HEK293 (cell line): Measurements from ENCODE around the gene NEMP1.

Experiments
- CTCF ChIA-PET: fragments of 350-600 bp; formaldehyde crosslinking; extraction: SDS; loops from one replicate; lab custom pipeline; 2021; ENCODE audit warnings: antibody characterized with exemption; lab: Yijun Ruan, JAX
- POLR2A ChIA-PET: fragments of 300-600 bp; formaldehyde crosslinking; extraction: SDS; loops from one replicate; lab custom pipeline; 2020; ENCODE audit warnings: antibody characterized with exemption, inconsistent platforms; lab: Yijun Ruan, JAX
- H3K27ac ChIP-seq: fragments of 200-500 bp; sonication (Bioruptor generic); 2 replicates; pipeline ENCODE4 v1.5.1; 2014; ENCODE audit warnings: low read depth, low read length, control low read depth, inconsistent platforms; ENCODE audit errors: extremely low read depth
- H3K36me3 ChIP-seq, 2 experiments: fragments of 200-500 bp in 1 of 2; sonication (Bioruptor generic) in 1 of 2; 1 replicate in 1 of 2; 2 replicates in 1 of 2; pipeline ENCODE4 v1.5.1; 2014 to 2017; ENCODE audit warnings: inconsistent platforms in 2 of 2, low read length in 2 of 2; ENCODE audit not compliant: control insufficient read depth in 2 of 2, insufficient read depth in 1 of 2
- H3K4me1 ChIP-seq: fragments of 200-500 bp; sonication (Bioruptor generic); 2 replicates; pipeline ENCODE4 v1.5.1; 2014; ENCODE audit warnings: mild to moderate bottlenecking, low read length, inconsistent platforms; ENCODE audit not compliant: control insufficient read depth, insufficient read depth
- H3K4me3 ChIP-seq: 2 replicates; pipeline ENCODE4 v1.5.1; 2011; ENCODE audit warnings: low read depth, mild to moderate bottlenecking, control low read depth, low read length, moderate library complexity
- H3K9me3 ChIP-seq: fragments of 200-500 bp; sonication (Bioruptor generic); 2 replicates; pipeline ENCODE4 v1.5.1; 2014; ENCODE audit warnings: low read depth, low read length, inconsistent platforms; ENCODE audit not compliant: control insufficient read depth, insufficient read depth
- EGR2 ChIP-seq: fragments of 450-650 bp; formaldehyde crosslinking; IDR thresholded peaks from 2 replicates; pipeline ENCODE4 v1.5.1; 2016; ENCODE audit warnings: low read depth, missing biosample characterization, missing genetic modification characterization
- GLI2 ChIP-seq: fragments of 450-650 bp; formaldehyde crosslinking; IDR thresholded peaks from 2 replicates; pipeline ENCODE4; 2017; ENCODE audit warnings: missing biosample characterization, missing genetic modification characterization, low read depth, borderline replicate concordance
- GLIS1 ChIP-seq: fragments of 450-650 bp; formaldehyde crosslinking; IDR thresholded peaks from 2 replicates; pipeline ENCODE4 v1.5.1; 2016; ENCODE audit warnings: missing biosample characterization, missing genetic modification characterization
- HOXD13 ChIP-seq: sonication (generic); formaldehyde crosslinking; IDR thresholded peaks from 2 replicates; pipeline ENCODE4 v1.8.0; 2022; ENCODE audit warnings: missing genetic modification reagents, borderline replicate concordance
- PRDM10 ChIP-seq: fragments of 450-650 bp; formaldehyde crosslinking; IDR thresholded peaks from 2 replicates; pipeline ENCODE4 v1.5.1; 2016; ENCODE audit warnings: missing biosample characterization, missing genetic modification characterization
- ZBTB1 ChIP-seq: fragments of 450-650 bp; formaldehyde crosslinking; IDR thresholded peaks from 2 replicates; pipeline ENCODE4 v1.5.1; 2016; ENCODE audit warnings: missing biosample characterization, missing genetic modification characterization
- ZBTB48 ChIP-seq: fragments of 450-650 bp; formaldehyde crosslinking; IDR thresholded peaks from 2 replicates; pipeline ENCODE4 v1.5.1; 2016; ENCODE audit warnings: missing biosample characterization, missing genetic modification characterization
- ZFHX2 ChIP-seq: fragments of 450-650 bp; formaldehyde crosslinking; conservative IDR thresholded peaks from 2 replicates; pipeline ENCODE4 v1.5.1; 2016; ENCODE audit warnings: missing biosample characterization, missing genetic modification characterization
- ZNF132 ChIP-seq: fragments of 450-650 bp; formaldehyde crosslinking; IDR thresholded peaks from 2 replicates; pipeline ENCODE4 v1.5.1; 2017; ENCODE audit warnings: missing biosample characterization, missing genetic modification characterization, borderline replicate concordance
- ZNF169 ChIP-seq: fragments of 450-650 bp; formaldehyde crosslinking; IDR thresholded peaks from 2 replicates; pipeline ENCODE4 v1.5.1; 2016; ENCODE audit warnings: missing biosample characterization, missing genetic modification characterization
- ZNF335 ChIP-seq: fragments of 450-650 bp; formaldehyde crosslinking; conservative IDR thresholded peaks from 2 replicates; pipeline ENCODE4 v1.5.1; 2016; ENCODE audit warnings: missing biosample characterization, missing genetic modification characterization
- ZNF341 ChIP-seq: fragments of 450-650 bp; formaldehyde crosslinking; IDR thresholded peaks from 2 replicates; pipeline ENCODE4; 2016; ENCODE audit warnings: low read depth, missing biosample characterization, missing genetic modification characterization
- ZNF37A ChIP-seq: fragments of 450-650 bp; IDR thresholded peaks from 2 replicates; pipeline ENCODE4 v1.5.1; 2018; ENCODE audit warnings: missing biosample characterization, missing genetic modification characterization
- ZNF394 ChIP-seq: fragments of 450-650 bp; formaldehyde crosslinking; IDR thresholded peaks from 2 replicates; pipeline ENCODE4 v1.5.1; 2016; ENCODE audit warnings: missing biosample characterization, missing genetic modification characterization, mild to moderate bottlenecking, moderate library complexity, borderline replicate concordance
- ZNF624 ChIP-seq: fragments of 450-650 bp; formaldehyde crosslinking; IDR thresholded peaks from 2 replicates; pipeline ENCODE4 v1.5.1; 2017; ENCODE audit warnings: missing biosample characterization, missing genetic modification characterization
- TF ChIP-seq, protein P1 (sequence below): fragments of 450-650 bp; formaldehyde crosslinking; IDR thresholded peaks from 2 replicates; pipeline ENCODE4 v1.5.0; 2017; ENCODE audit warnings: missing biosample characterization, missing genetic modification characterization, borderline replicate concordance

The NEMP1 gene

DNA sequence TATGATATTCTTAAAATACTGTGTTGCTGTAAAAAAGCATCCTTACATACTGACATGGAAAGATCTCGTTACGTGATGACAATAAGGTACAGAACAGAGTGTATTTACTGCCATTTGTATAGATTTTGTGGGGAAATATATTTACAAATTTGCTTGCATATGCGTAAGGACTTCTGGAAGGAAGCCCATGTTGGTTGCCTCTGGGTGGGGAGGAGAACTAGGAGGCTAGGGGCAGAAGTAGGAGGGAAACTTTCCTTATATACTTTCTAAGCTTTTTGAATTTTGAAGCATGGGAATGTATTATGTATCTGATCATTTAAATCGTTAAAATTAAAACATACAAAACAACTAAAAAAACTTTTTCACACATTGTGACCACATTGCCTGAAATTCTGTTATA lies 38.4 kb downstream of the NEMP1 start:
- H3K9me3 ChIP-seq, result no peaks in the 10 kb centered on the region
- no peak overlapping the region for H3K4me3 ChIP-seq
- no peak overlapping the region for H3K27ac ChIP-seq
- no peaks in the 10 kb centered on the region for H3K4me1 ChIP-seq
- POLR2A ChIA-PET, result no interaction called here
- CTCF ChIA-PET, result interaction anchor here (0.7 to 1.7 kb wide), 5 partner anchors 20 to 72 kb away, joined by 3 to 7 read pairs (median 4); no protein-coding TSS in a partner anchor
- H3K36me3 ChIP-seq, result no peaks in the 10 kb centered on the region
- TF ChIP-seq ZNF132 (tag by site-specific recombination) (no peak), ZBTB1 (no peak), ZNF624 (tag by site-specific recombination) (no peak)

GRCh38 chr12:57039016-57039798 lies 39.4 kb downstream of the NEMP1 start:
- no peak overlapping the region for H3K27ac ChIP-seq
- no peak overlapping the region for H3K4me3 ChIP-seq
- POLR2A ChIA-PET, result no interaction called here
- no peaks in the 10 kb centered on the region for H3K9me3 ChIP-seq
- H3K4me1 ChIP-seq, result no peaks in the 10 kb centered on the region
- TF ChIP-seq ZNF37A (tag by site-specific recombination) (no peak), ZNF169 (no peak), EGR2 (peak; percentile 8; the same call in 1 of the 2 replicates)
- TF ChIP-seq, all 188 proteins: peak for 1
- CTCF ChIA-PET, result interaction anchor here (0.9 kb wide), 1 partner anchor 31 kb away, joined by 4 read pairs; no protein-coding TSS in a partner anchor
- no peaks in the 10 kb centered on the region for H3K36me3 ChIP-seq

DNA sequence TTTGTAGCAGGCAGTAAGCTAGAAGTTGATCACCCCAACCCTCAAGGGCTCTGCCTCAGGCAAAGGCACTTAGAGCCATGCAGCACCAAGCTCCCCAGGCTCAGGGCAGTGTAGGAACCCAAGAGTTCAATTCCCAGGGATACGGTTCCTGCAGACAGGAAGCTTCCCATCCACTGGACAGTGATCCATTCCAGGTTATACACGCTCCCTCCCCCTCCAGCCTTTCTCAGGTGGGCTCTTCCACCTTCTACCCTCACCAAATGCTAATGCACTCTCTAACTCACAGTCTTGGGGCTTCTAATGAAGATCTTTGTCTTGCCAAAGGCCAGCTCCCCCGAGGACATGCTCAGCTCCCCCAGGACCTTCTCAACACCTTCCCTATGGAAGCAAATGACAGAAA lies 41.3 kb downstream of the NEMP1 start:
- Histone ChIP-seq H3K4me1 (no peaks in the 10 kb centered on the region), H3K4me3 (no peak overlapping the region), H3K27ac (no peak overlapping the region), H3K9me3 (no peaks in the 10 kb centered on the region), H3K36me3 (no peaks in the 10 kb centered on the region)
- ChIA-PET CTCF (interaction anchor here (0.7 to 1.6 kb wide), 4 partner anchors 20 to 87 kb away, joined by 3 to 6 read pairs (median 4); no protein-coding TSS in a partner anchor), POLR2A (interaction anchor here (0.6 kb wide), 2 partner anchors 15 to 91 kb away, joined by 3 to 7 read pairs; partner anchors contain the start of gene LRP1)
- TF ChIP-seq ZNF341 (tag by site-specific recombination), result peak; percentile 38; the same call in 1 of the 2 replicates
- TF ChIP-seq ZNF394, result no peak
- no peak for TF ChIP-seq GLIS1 (tag by site-specific recombination)
- peak; percentile 85 for TF ChIP-seq PRDM10 (tag by site-specific recombination)

GRCh38 chr12:57033431-57033830 lies 45.2 kb downstream of the NEMP1 start:
- Histone ChIP-seq H3K36me3 (no peaks in the 10 kb centered on the region), H3K4me3 (no peak overlapping the region), H3K4me1 (peaks cover 5% of the 10 kb centered on the region), H3K9me3 (no peaks in the 10 kb centered on the region), H3K27ac (no peak overlapping the region)
- TF ChIP-seq ZBTB48 (no peak), ZNF624 (tag by site-specific recombination) (no peak), ZNF335 (tag by site-specific recombination) (no peak), GLI2 (tag by site-specific recombination) (no peak), ZFHX2 (tag by site-specific recombination) (0 out of 2 replicates have a peak, but pooled peaks have one; percentile 11), HOXD13 (no peak)
- TF ChIP-seq, protein P1, sequence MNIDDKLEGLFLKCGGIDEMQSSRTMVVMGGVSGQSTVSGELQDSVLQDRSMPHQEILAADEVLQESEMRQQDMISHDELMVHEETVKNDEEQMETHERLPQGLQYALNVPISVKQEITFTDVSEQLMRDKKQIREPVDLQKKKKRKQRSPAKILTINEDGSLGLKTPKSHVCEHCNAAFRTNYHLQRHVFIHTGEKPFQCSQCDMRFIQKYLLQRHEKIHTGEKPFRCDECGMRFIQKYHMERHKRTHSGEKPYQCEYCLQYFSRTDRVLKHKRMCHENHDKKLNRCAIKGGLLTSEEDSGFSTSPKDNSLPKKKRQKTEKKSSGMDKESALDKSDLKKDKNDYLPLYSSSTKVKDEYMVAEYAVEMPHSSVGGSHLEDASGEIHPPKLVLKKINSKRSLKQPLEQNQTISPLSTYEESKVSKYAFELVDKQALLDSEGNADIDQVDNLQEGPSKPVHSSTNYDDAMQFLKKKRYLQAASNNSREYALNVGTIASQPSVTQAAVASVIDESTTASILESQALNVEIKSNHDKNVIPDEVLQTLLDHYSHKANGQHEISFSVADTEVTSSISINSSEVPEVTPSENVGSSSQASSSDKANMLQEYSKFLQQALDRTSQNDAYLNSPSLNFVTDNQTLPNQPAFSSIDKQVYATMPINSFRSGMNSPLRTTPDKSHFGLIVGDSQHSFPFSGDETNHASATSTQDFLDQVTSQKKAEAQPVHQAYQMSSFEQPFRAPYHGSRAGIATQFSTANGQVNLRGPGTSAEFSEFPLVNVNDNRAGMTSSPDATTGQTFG, result no peak
- ChIA-PET POLR2A (no interaction called here), CTCF (interaction anchor here (1.6 to 3.6 kb wide), 3 partner anchors 16 to 78 kb away, joined by 5 to 19 read pairs (median 6); partner anchors contain the start of genes MYO1A, STAT6 and ZBTB39)
